ENCODE results near the gene TMEM259. TPM values are rescaled to one million over a fixed set of nuclear protein-coding genes. Genes with fewer than 3 reads are reported as not detected.

The TMEM259 gene
- total and polyA plus RNA-seq, 2 of the 13 experiments (the other 11 are each of a cell fraction or from before 2014, with no cell fraction given), result 64.7 to 164 TPM

DNA sequence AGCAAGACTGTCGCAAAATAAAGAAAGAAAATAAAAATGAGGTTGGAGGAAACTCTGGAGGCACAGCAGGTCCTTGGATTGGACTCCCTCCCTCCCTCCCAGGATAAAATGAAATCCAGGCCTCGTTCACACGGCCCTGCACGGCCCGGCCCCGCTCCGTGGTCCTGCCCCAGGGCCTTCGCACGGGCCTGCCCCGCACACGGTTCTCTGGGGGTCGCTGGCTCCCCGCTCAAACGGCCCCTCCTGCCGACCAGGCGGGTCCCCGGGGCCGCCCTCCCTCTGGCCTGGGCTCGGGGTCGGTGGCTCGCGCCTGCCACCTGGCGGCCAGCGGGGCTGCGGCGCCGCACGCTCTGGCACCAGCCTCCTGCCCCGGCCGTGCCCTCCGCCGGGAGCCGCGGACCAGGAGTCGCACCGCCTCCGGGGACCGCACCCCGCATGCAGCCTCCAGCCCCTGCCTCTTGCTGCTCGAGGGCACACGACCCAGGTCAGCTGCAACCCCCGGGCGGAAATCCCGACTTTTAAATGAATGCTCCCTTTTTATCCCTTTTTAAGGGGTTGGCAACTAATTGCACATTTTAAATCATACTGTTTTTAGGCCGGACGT lies 38.3 kb downstream of the TMEM259 start (continued):
- TF ChIP-seq MATR3 (CRISPR knock-in tag; IDR thresholded peaks at IDR 0.05) (no peak), ZBTB3 (CRISPR knock-in tag; IDR thresholded peaks at IDR 0.05; ENCODE audit: borderline replicate concordance, low read depth) (no peak), ZNF530 (CRISPR knock-in tag; IDR thresholded peaks at IDR 0.05; ENCODE audit: low read depth) (no peak), ZFP36 (IDR thresholded peaks at IDR 0.05; ENCODE audit: borderline replicate concordance, low read depth, low read length, partially characterized antibody) (no peak), THAP11 (CRISPR knock-in tag; IDR thresholded peaks at IDR 0.05) (no peak), ZSCAN21 (CRISPR knock-in tag; IDR thresholded peaks at IDR 0.05; ENCODE audit: borderline replicate concordance) (peak; percentile 69; the same call in 1 of the 2 replicates), ZNF678 (CRISPR knock-in tag; IDR thresholded peaks at IDR 0.05) (no peak), MTF2 (CRISPR knock-in tag; IDR thresholded peaks at IDR 0.05; ENCODE audit: borderline replicate concordance) (no peak), TSC22D2 (CRISPR knock-in tag; IDR thresholded peaks at IDR 0.05; ENCODE audit: borderline replicate concordance) (no peak; the same call in 1 of the 2 replicates), MXI1 (IDR thresholded peaks at IDR 0.05; ENCODE audit: borderline replicate concordance, low read depth, low read length) (peak; percentile 61; the same call in 1 of the 3 replicates), ZUFSP (CRISPR knock-in tag; IDR thresholded peaks at IDR 0.05; ENCODE audit: borderline replicate concordance) (no peak), SNAI1 (CRISPR knock-in tag; IDR thresholded peaks at IDR 0.05; ENCODE audit: borderline replicate concordance) (no peak), NAIF1 (CRISPR knock-in tag; IDR thresholded peaks at IDR 0.05; ENCODE audit: borderline replicate concordance) (no peak), RFXAP (CRISPR knock-in tag; IDR thresholded peaks at IDR 0.05; ENCODE audit: borderline replicate concordance) (no peak)
- TF ChIP-seq, protein P1, sequence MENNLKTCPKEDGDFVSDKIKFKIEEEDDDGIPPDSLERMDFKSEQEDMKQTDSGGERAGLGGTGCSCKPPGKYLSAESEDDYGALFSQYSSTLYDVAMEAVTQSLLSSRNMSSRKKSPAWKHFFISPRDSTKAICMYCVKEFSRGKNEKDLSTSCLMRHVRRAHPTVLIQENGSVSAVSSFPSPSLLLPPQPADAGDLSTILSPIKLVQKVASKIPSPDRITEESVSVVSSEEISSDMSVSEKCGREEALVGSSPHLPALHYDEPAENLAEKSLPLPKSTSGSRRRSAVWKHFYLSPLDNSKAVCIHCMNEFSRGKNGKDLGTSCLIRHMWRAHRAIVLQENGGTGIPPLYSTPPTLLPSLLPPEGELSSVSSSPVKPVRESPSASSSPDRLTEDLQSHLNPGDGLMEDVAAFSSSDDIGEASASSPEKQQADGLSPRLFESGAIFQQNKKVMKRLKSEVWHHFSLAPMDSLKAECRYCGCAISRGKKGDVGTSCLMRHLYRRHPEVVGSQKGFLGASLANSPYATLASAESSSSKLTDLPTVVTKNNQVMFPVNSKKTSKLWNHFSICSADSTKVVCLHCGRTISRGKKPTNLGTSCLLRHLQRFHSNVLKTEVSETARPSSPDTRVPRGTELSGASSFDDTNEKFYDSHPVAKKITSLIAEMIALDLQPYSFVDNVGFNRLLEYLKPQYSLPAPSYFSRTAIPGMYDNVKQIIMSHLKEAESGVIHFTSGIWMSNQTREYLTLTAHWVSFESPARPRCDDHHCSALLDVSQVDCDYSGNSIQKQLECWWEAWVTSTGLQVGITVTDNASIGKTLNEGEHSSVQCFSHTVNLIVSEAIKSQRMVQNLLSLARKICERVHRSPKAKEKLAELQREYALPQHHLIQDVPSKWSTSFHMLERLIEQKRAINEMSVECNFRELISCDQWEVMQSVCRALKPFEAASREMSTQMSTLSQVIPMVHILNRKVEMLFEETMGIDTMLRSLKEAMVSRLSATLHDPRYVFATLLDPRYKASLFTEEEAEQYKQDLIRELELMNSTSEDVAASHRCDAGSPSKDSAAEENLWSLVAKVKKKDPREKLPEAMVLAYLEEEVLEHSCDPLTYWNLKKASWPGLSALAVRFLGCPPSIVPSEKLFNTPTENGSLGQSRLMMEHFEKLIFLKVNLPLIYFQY (CRISPR knock-in tag; IDR thresholded peaks at IDR 0.05; ENCODE audit: borderline replicate concordance), result no peak
- TF ChIP-seq, protein P2, sequence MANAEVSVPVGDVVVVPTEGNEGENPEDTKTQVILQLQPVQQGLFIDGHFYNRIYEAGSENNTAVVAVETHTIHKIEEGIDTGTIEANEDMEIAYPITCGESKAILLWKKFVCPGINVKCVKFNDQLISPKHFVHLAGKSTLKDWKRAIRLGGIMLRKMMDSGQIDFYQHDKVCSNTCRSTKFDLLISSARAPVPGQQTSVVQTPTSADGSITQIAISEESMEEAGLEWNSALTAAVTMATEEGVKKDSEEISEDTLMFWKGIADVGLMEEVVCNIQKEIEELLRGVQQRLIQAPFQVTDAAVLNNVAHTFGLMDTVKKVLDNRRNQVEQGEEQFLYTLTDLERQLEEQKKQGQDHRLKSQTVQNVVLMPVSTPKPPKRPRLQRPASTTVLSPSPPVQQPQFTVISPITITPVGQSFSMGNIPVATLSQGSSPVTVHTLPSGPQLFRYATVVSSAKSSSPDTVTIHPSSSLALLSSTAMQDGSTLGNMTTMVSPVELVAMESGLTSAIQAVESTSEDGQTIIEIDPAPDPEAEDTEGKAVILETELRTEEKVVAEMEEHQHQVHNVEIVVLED (CRISPR knock-in tag; IDR thresholded peaks at IDR 0.05; ENCODE audit: borderline replicate concordance), result no peak
- TF ChIP-seq, protein P3, sequence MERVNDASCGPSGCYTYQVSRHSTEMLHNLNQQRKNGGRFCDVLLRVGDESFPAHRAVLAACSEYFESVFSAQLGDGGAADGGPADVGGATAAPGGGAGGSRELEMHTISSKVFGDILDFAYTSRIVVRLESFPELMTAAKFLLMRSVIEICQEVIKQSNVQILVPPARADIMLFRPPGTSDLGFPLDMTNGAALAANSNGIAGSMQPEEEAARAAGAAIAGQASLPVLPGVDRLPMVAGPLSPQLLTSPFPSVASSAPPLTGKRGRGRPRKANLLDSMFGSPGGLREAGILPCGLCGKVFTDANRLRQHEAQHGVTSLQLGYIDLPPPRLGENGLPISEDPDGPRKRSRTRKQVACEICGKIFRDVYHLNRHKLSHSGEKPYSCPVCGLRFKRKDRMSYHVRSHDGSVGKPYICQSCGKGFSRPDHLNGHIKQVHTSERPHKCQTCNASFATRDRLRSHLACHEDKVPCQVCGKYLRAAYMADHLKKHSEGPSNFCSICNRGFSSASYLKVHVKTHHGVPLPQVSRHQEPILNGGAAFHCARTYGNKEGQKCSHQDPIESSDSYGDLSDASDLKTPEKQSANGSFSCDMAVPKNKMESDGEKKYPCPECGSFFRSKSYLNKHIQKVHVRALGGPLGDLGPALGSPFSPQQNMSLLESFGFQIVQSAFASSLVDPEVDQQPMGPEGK (CRISPR knock-in tag; IDR thresholded peaks at IDR 0.05), result peak; percentile 84
- TF ChIP-seq, protein P4, sequence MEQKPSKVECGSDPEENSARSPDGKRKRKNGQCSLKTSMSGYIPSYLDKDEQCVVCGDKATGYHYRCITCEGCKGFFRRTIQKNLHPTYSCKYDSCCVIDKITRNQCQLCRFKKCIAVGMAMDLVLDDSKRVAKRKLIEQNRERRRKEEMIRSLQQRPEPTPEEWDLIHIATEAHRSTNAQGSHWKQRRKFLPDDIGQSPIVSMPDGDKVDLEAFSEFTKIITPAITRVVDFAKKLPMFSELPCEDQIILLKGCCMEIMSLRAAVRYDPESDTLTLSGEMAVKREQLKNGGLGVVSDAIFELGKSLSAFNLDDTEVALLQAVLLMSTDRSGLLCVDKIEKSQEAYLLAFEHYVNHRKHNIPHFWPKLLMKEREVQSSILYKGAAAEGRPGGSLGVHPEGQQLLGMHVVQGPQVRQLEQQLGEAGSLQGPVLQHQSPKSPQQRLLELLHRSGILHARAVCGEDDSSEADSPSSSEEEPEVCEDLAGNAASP (CRISPR knock-in tag; IDR thresholded peaks at IDR 0.05; ENCODE audit: borderline replicate concordance), result no peak

Measured in HepG2 (cell line).